GM23338 (cell line): ENCODE measurements around the gene RAMP3. TPM values are rescaled to one million over a fixed set of nuclear protein-coding genes. Genes with fewer than 3 reads are reported as not detected.

Source experiments
- ATAC-seq: fragments of 200-7000 bp; cut with Tn5 transposase; 3 replicates; pipeline ENCODE4 v1.9.1; 2020
- DNase-seq: peaks from one replicate; pipeline ENCODE4 v3.0.0-alpha.2; 2015; ENCODE audit warnings: low spot score
- H2AFZ ChIP-seq: fragments of 200-600 bp; sonication (generic); 2 replicates; pipeline ENCODE4 v1.8.0; 2016; ENCODE audit warnings: antibody characterized with exemption, mild to moderate bottlenecking, moderate library complexity
- H3F3A ChIP-seq: fragments of 200-600 bp; sonication (generic); replicated peaks from 2 replicates; pipeline ENCODE4 v1.8.0; 2017; ENCODE audit warnings: antibody characterized with exemption, mixed run types, low read depth
- H3K27ac ChIP-seq: fragments of 200-600 bp; sonication (generic); 2 replicates; pipeline ENCODE4 v1.6.1; 2016; ENCODE audit warnings: low read depth
- H3K27me3 ChIP-seq: fragments of 200-600 bp; sonication (generic); 2 replicates; pipeline ENCODE4 v1.8.0; 2016; ENCODE audit warnings: mild to moderate bottlenecking, mixed run types, moderate library complexity; ENCODE audit not compliant: insufficient read depth
- H3K36me3 ChIP-seq: fragments of 200-600 bp; sonication (generic); 2 replicates; pipeline ENCODE4 v1.8.0; 2016; ENCODE audit warnings: mild to moderate bottlenecking; ENCODE audit not compliant: insufficient read depth
- H3K4me1 ChIP-seq: fragments of 200-600 bp; sonication (generic); 2 replicates; pipeline ENCODE4 v1.8.0; 2016; ENCODE audit warnings: mild to moderate bottlenecking, moderate library complexity; ENCODE audit not compliant: insufficient read depth
- H3K4me2 ChIP-seq: fragments of 200-600 bp; sonication (generic); 2 replicates; pipeline ENCODE4 v1.7.1; 2017; ENCODE audit warnings: mixed run types
- H3K4me3 ChIP-seq: fragments of 200-600 bp; sonication (generic); 2 replicates; pipeline ENCODE4 v1.6.1; 2016; ENCODE audit warnings: mixed run types
- H3K79me2 ChIP-seq: fragments of 200-600 bp; sonication (generic); replicated peaks from 2 replicates; pipeline ENCODE4 v1.8.0; 2017; ENCODE audit warnings: mild to moderate bottlenecking; ENCODE audit not compliant: insufficient read depth
- H3K9me2 ChIP-seq: fragments of 200-600 bp; sonication (generic); 2 replicates; pipeline ENCODE4 v1.8.0; 2017; ENCODE audit not compliant: insufficient read depth
- H4K20me1 ChIP-seq: fragments of 200-600 bp; sonication (generic); replicated peaks from 2 replicates; pipeline ENCODE4 v1.8.0; 2017; ENCODE audit warnings: mild to moderate bottlenecking; ENCODE audit not compliant: insufficient read depth
- H3K27ac Mint-ChIP-seq: 2 replicates; pipeline ENCODE4 v1.8.0; 2020; ENCODE audit warnings: inconsistent platforms, mild to moderate bottlenecking, moderate library complexity, mixed read lengths
- H3K27me3 Mint-ChIP-seq: 3 replicates; pipeline ENCODE4 v1.8.0; 2022; ENCODE audit warnings: low read depth, mild to moderate bottlenecking, moderate library complexity, mixed read lengths, inconsistent platforms; ENCODE audit not compliant: insufficient read depth, poor library complexity
- H3K36me3 Mint-ChIP-seq: 3 replicates; pipeline ENCODE4 v1.8.0; 2021; ENCODE audit warnings: low read depth, mild to moderate bottlenecking, inconsistent platforms, moderate library complexity, mixed read lengths
- H3K4me1 Mint-ChIP-seq: 3 replicates; pipeline ENCODE4 v1.8.0; 2020; ENCODE audit warnings: mild to moderate bottlenecking, inconsistent platforms, mixed read lengths
- H3K4me3 Mint-ChIP-seq: 3 replicates; pipeline ENCODE4 v1.8.0; 2021; ENCODE audit warnings: moderate library complexity, mild to moderate bottlenecking, inconsistent platforms, mixed read lengths
- H3K9me3 Mint-ChIP-seq: 3 replicates; pipeline ENCODE4 v1.8.0; 2020; ENCODE audit warnings: moderate library complexity, mild to moderate bottlenecking, inconsistent platforms, mixed read lengths
- ETS1 ChIP-seq: IDR thresholded peaks from 2 replicates; pipeline ENCODE4 v1.6.1; 2016; ENCODE audit warnings: antibody characterized with exemption
- JUNB ChIP-seq: IDR thresholded peaks from one replicate; pipeline ENCODE4 v1.6.1; 2016; ENCODE audit warnings: antibody characterized with exemption; ENCODE audit not compliant: unreplicated experiment
- NANOG ChIP-seq: IDR thresholded peaks from 2 replicates; pipeline ENCODE4 v1.6.1; 2016; ENCODE audit warnings: antibody characterized with exemption, borderline replicate concordance
- STAT1 ChIP-seq: IDR thresholded peaks from one replicate; pipeline ENCODE4 v1.6.1; 2016; ENCODE audit warnings: antibody characterized with exemption; ENCODE audit not compliant: unreplicated experiment
- ZNF331 ChIP-seq: fragments of 250-450 bp; sonication (Bioruptor Pico); IDR thresholded peaks from 2 replicates; pipeline ENCODE4 v1.5.0; 2020; ENCODE audit warnings: low read depth, mild to moderate bottlenecking, moderate library complexity
- polyA plus RNA-seq: library from polyadenylated mRNA; unstranded; fragments of >200 nt; fragmentation: Nextera tagmentation; extraction: Ambion mirVana; gene quantifications from 2 replicates; pipeline ENCODE4 v1.2.1, GENCODE V29; 2016
- total RNA-seq: library from RNA; depleted of rRNA; stranded (reverse); fragments of >200 nt; shearing (Covaris generic); gene quantifications from 2 replicates; pipeline ENCODE4 v1.2.3, GENCODE V29; 2014
- TF ChIP-seq, protein P1 (sequence below), 2 experiments: fragments of 200-600 bp in 1 of 2; sonication (generic) in 1 of 2; conservative IDR thresholded peaks; 2 replicates each; pipeline versions ENCODE4 v1.5.1 to v1.6.1; 2016 to 2017; ENCODE audit warnings: antibody characterized with exemption in 2 of 2, low read depth in 2 of 2, mild to moderate bottlenecking in 2 of 2, moderate library complexity in 1 of 2

The RAMP3 gene
- total and polyA plus RNA-seq, 2 experiments from 2014 or later, result 1.1 to 4.6 TPM

DNA sequence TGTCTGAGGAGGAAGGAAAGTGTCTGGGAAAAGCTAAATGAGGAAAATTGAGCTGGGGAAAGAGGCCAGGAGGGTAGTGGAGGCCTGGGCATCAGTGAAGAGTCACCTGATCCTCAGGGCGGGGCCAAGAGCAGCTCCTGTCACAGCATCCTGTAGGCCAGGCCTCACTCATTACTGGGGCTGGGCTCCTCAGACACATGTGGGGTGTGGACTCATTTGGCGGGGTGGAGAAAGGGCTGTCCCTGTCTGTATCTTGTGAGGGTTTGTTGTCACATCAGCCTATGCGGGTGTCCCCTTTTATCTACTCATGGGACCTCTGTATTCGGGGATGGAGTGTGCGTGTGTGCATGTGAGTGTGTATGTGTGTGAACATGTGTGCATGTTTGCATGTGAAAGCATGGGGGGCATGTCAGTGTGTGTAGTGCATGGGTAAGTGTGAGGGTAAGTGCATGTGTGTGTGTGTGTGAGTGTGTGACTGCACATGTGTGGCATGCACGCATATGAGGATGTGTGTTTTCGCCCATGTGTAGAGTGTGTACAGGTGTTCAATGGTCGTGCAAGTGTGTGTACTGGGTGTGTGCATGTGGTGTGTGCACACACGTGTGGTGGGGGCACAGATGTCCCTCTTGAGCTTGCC, 67.8 kb downstream of the RAMP3 start:
- Mint-ChIP-seq H3K4me3 (no peak overlapping the region), H3K27ac (no peak overlapping the region), H3K27me3 (peaks cover 4% of the 10 kb centered on the region), H3K4me1 (peaks cover 7% of the 10 kb centered on the region; the same call in 2 of the 3 replicates), H3K9me3 (no peaks in the 10 kb centered on the region), H3K36me3 (no peaks in the 10 kb centered on the region)
- TF ChIP-seq STAT1, result no peak
- TF ChIP-seq, protein P1, sequence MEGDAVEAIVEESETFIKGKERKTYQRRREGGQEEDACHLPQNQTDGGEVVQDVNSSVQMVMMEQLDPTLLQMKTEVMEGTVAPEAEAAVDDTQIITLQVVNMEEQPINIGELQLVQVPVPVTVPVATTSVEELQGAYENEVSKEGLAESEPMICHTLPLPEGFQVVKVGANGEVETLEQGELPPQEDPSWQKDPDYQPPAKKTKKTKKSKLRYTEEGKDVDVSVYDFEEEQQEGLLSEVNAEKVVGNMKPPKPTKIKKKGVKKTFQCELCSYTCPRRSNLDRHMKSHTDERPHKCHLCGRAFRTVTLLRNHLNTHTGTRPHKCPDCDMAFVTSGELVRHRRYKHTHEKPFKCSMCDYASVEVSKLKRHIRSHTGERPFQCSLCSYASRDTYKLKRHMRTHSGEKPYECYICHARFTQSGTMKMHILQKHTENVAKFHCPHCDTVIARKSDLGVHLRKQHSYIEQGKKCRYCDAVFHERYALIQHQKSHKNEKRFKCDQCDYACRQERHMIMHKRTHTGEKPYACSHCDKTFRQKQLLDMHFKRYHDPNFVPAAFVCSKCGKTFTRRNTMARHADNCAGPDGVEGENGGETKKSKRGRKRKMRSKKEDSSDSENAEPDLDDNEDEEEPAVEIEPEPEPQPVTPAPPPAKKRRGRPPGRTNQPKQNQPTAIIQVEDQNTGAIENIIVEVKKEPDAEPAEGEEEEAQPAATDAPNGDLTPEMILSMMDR (conservative IDR thresholded peaks at IDR 0.05; ENCODE audit: low read depth in 2 of 2), result no peak
- TF ChIP-seq NANOG, result no peak
- no peak for TF ChIP-seq ZNF331 (CRISPR knock-in tag)
- no peak for TF ChIP-seq ETS1
- Histone ChIP-seq H3K27ac (no peak overlapping the region), H3K4me3 (no peak overlapping the region), H2AFZ (no peak overlapping the region), H4K20me1 (no peaks in the 10 kb centered on the region), H3K27me3 (no peaks in the 10 kb centered on the region), H3K4me1 (no peaks in the 10 kb centered on the region), H3K79me2 (no peaks in the 10 kb centered on the region), H3K4me2 (no peak overlapping the region), H3K9me2 (no peaks in the 10 kb centered on the region), H3F3A (no peaks in the 10 kb centered on the region), H3K36me3 (no peaks in the 10 kb centered on the region)
- ATAC-seq (no peak), DNase-seq (no peak)

DNA sequence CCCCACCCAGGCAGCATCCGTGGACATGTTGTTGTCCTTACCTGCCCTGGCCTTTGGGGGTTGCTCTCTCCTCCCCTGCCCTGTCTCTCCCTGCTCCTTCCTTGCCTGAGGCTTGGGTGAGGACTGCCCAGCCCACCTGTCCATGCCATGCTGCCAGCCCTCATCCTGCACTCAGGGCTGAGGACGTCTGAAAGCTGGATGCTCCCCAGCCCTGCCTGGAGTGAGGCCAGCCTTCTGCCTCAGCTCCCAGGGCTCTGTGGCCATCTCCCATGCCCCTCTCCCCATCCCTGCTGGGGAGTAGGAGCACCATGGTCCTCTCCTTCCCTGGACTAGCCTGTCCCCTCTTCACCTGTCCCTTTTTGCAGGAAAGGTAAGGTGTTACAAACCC, 68.4 kb downstream of the RAMP3 start:
- no peak for ATAC-seq
- H3K9me3 Mint-ChIP-seq, result no peaks in the 10 kb centered on the region
- no peaks in the 10 kb centered on the region for H3K36me3 ChIP-seq

More for the DNA sequence above, 68.4 kb downstream of the RAMP3 start:
- no peak overlapping the region for H3K4me3 Mint-ChIP-seq
- Histone ChIP-seq H3K27ac (no peak overlapping the region), H3F3A (no peaks in the 10 kb centered on the region), H3K27me3 (no peaks in the 10 kb centered on the region), H2AFZ (no peak overlapping the region), H3K4me1 (no peaks in the 10 kb centered on the region), H3K4me2 (no peak overlapping the region), H4K20me1 (no peaks in the 10 kb centered on the region), H3K79me2 (no peaks in the 10 kb centered on the region), H3K9me2 (no peaks in the 10 kb centered on the region), H3K4me3 (no peak overlapping the region)
- H3K36me3 Mint-ChIP-seq, result no peaks in the 10 kb centered on the region
- peaks cover 5% of the 10 kb centered on the region; the same call in 2 of the 3 replicates for H3K4me1 Mint-ChIP-seq
- no peak for TF ChIP-seq JUNB
- H3K27ac Mint-ChIP-seq, result no peak overlapping the region
- H3K27me3 Mint-ChIP-seq, result peaks cover 6% of the 10 kb centered on the region
- no peak for DNase-seq
